ENCODE data around the gene GGACT.

- no peak for TF ChIP-seq CTCF (IDR thresholded peaks at IDR 0.05)
- TF ChIP-seq, protein P1, sequence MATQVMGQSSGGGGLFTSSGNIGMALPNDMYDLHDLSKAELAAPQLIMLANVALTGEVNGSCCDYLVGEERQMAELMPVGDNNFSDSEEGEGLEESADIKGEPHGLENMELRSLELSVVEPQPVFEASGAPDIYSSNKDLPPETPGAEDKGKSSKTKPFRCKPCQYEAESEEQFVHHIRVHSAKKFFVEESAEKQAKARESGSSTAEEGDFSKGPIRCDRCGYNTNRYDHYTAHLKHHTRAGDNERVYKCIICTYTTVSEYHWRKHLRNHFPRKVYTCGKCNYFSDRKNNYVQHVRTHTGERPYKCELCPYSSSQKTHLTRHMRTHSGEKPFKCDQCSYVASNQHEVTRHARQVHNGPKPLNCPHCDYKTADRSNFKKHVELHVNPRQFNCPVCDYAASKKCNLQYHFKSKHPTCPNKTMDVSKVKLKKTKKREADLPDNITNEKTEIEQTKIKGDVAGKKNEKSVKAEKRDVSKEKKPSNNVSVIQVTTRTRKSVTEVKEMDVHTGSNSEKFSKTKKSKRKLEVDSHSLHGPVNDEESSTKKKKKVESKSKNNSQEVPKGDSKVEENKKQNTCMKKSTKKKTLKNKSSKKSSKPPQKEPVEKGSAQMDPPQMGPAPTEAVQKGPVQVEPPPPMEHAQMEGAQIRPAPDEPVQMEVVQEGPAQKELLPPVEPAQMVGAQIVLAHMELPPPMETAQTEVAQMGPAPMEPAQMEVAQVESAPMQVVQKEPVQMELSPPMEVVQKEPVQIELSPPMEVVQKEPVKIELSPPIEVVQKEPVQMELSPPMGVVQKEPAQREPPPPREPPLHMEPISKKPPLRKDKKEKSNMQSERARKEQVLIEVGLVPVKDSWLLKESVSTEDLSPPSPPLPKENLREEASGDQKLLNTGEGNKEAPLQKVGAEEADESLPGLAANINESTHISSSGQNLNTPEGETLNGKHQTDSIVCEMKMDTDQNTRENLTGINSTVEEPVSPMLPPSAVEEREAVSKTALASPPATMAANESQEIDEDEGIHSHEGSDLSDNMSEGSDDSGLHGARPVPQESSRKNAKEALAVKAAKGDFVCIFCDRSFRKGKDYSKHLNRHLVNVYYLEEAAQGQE (IDR thresholded peaks at IDR 0.05; ENCODE audit: insufficient read depth in 1 of 2, low read depth in 2 of 2, low read length in 1 of 2): no peak
Observed at GRCh38 chr13:100543872-100544602, 44.6 kb downstream of the GGACT start.

Data from Panc1 (cell line).